Measurements from ENCODE around the gene POLR3B. TPM values are rescaled to one million over a fixed set of nuclear protein-coding genes. Genes with fewer than 3 reads are reported as not detected.
"Not testable (repeated sequence)": the region's sequence is repeated elsewhere in the genome, so short reads cannot be mapped to it uniquely, and the experiment has no call there.

Gene POLR3B
- 2.4 TPM for total RNA-seq

GRCh38 chr12:106357549-106358395, at the start of gene POLR3B:
Gene POLR3B (plus strand): TSS chr12:106357748. CDS start chr12:106357880, 132 bp downstream.
- Histone ChIP-seq H3K9me3 (ENCODE audit: low read depth, low read length) (no peaks in the 10 kb centered on the region), H3K4me1 (ENCODE audit: insufficient read depth, low read length) (peaks cover 16% of the 10 kb centered on the region), H3K4me3 (ENCODE audit: low read length) (peak within 1 kb of the TSS; percentile 66), H3K27me3 (ENCODE audit: insufficient read depth, low read length) (no peaks in the 10 kb centered on the region)

- Histone ChIP-seq H3K9me3 (ENCODE audit: low read depth, low read length) (no peaks in the 10 kb centered on the region), H3K27me3 (ENCODE audit: insufficient read depth, low read length) (no peaks in the 10 kb centered on the region), H3K4me3 (ENCODE audit: low read length) (no peak overlapping the region), H3K4me1 (ENCODE audit: insufficient read depth, low read length) (peaks cover 70% of the 10 kb centered on the region)
Measured at GRCh38 chr12:106308121-106308520, 49.4 kb upstream of the POLR3B start.

- no peak overlapping the region for H3K4me3 ChIP-seq (ENCODE audit: low read length)
- no peaks in the 10 kb centered on the region for H3K27me3 ChIP-seq (ENCODE audit: insufficient read depth, low read length)
- no peaks in the 10 kb centered on the region for H3K9me3 ChIP-seq (ENCODE audit: low read depth, low read length)
- H3K4me1 ChIP-seq (ENCODE audit: insufficient read depth, low read length): peaks cover 69% of the 10 kb centered on the region
Measured at GRCh38 chr12:106308611-106309010, 48.9 kb upstream of the POLR3B start.

GRCh38 chr12:106309671-106310505, 47.7 kb upstream of the POLR3B start:
- Histone ChIP-seq H3K9me3 (ENCODE audit: low read depth, low read length) (no peaks in the 10 kb centered on the region), H3K4me1 (ENCODE audit: insufficient read depth, low read length) (peaks cover 56% of the 10 kb centered on the region), H3K4me3 (ENCODE audit: low read length) (no peak overlapping the region), H3K27me3 (ENCODE audit: insufficient read depth, low read length) (no peaks in the 10 kb centered on the region)

- Histone ChIP-seq H3K9me3 (ENCODE audit: low read depth, low read length) (no peaks in the 10 kb centered on the region), H3K27me3 (ENCODE audit: insufficient read depth, low read length) (no peaks in the 10 kb centered on the region), H3K4me3 (ENCODE audit: low read length) (no peak overlapping the region), H3K4me1 (ENCODE audit: insufficient read depth, low read length) (peaks cover 49% of the 10 kb centered on the region)
Measured at GRCh38 chr12:106310687-106311086, 46.9 kb upstream of the POLR3B start.

GRCh38 chr12:106311139-106311538, 46.4 kb upstream of the POLR3B start:
- no peaks in the 10 kb centered on the region for H3K9me3 ChIP-seq (ENCODE audit: low read depth, low read length)
- no peaks in the 10 kb centered on the region for H3K27me3 ChIP-seq (ENCODE audit: insufficient read depth, low read length)
- H3K4me3 ChIP-seq (ENCODE audit: low read length): no peak overlapping the region
- peaks cover 45% of the 10 kb centered on the region for H3K4me1 ChIP-seq (ENCODE audit: insufficient read depth, low read length)

GRCh38 chr12:106313413-106313812, 44.1 kb upstream of the POLR3B start:
- not testable (repeated sequence) for H3K4me3 ChIP-seq (ENCODE audit: low read length); H3K27me3 ChIP-seq (ENCODE audit: insufficient read depth, low read length); H3K9me3 ChIP-seq (ENCODE audit: low read depth, low read length)
- H3K4me1 ChIP-seq (ENCODE audit: insufficient read depth, low read length): peaks cover 41% of the 10 kb centered on the region

GRCh38 chr12:106315523-106315922, 42.0 kb upstream of the POLR3B start:
- peaks cover 20% of the 10 kb centered on the region for H3K4me1 ChIP-seq (ENCODE audit: insufficient read depth, low read length)
- no peak overlapping the region for H3K4me3 ChIP-seq (ENCODE audit: low read length)
- H3K27me3 ChIP-seq (ENCODE audit: insufficient read depth, low read length): no peaks in the 10 kb centered on the region
- H3K9me3 ChIP-seq (ENCODE audit: low read depth, low read length): no peaks in the 10 kb centered on the region

- Histone ChIP-seq H3K9me3 (ENCODE audit: low read depth, low read length) (no peaks in the 10 kb centered on the region), H3K4me1 (ENCODE audit: insufficient read depth, low read length) (peaks cover 4% of the 10 kb centered on the region), H3K27me3 (ENCODE audit: insufficient read depth, low read length) (no peaks in the 10 kb centered on the region), H3K4me3 (ENCODE audit: low read length) (no peak overlapping the region)
Measured at GRCh38 chr12:106317406-106318082, 40.0 kb upstream of the POLR3B start.

GRCh38 chr12:106321139-106321850, 36.3 kb upstream of the POLR3B start:
- Histone ChIP-seq H3K4me3 (ENCODE audit: low read length) (no peak overlapping the region), H3K9me3 (ENCODE audit: low read depth, low read length) (no peaks in the 10 kb centered on the region), H3K4me1 (ENCODE audit: insufficient read depth, low read length) (no peaks in the 10 kb centered on the region), H3K27me3 (ENCODE audit: insufficient read depth, low read length) (no peaks in the 10 kb centered on the region)

GRCh38 chr12:106323537-106323936, 34.0 kb upstream of the POLR3B start:
- H3K9me3 ChIP-seq (ENCODE audit: low read depth, low read length): no peaks in the 10 kb centered on the region

GRCh38 chr12:106327309-106327869, 30.2 kb upstream of the POLR3B start:
- Histone ChIP-seq H3K27me3 (ENCODE audit: insufficient read depth, low read length) (no peaks in the 10 kb centered on the region), H3K4me1 (ENCODE audit: insufficient read depth, low read length) (peaks cover 20% of the 10 kb centered on the region), H3K9me3 (ENCODE audit: low read depth, low read length) (no peaks in the 10 kb centered on the region), H3K4me3 (ENCODE audit: low read length) (no peak overlapping the region)

More at GRCh38 chr12:106323537-106323936, 34.0 kb upstream of the POLR3B start:
- Histone ChIP-seq H3K27me3 (ENCODE audit: insufficient read depth, low read length) (no peaks in the 10 kb centered on the region), H3K4me3 (ENCODE audit: low read length) (no peak overlapping the region), H3K4me1 (ENCODE audit: insufficient read depth, low read length) (peaks cover under 1% of the 10 kb centered on the region)

GRCh38 chr12:106328735-106329134, 28.8 kb upstream of the POLR3B start:
- Histone ChIP-seq H3K9me3 (ENCODE audit: low read depth, low read length) (no peaks in the 10 kb centered on the region), H3K4me1 (ENCODE audit: insufficient read depth, low read length) (peaks cover 26% of the 10 kb centered on the region), H3K4me3 (ENCODE audit: low read length) (no peak overlapping the region), H3K27me3 (ENCODE audit: insufficient read depth, low read length) (no peaks in the 10 kb centered on the region)

Measured in mononuclear cell (primary cell).